ENCODE results near the gene TBK1.
A peak's percentile ranks its signal among the peaks of the same experiment; 100 is the strongest.

The TBK1 gene

DNA sequence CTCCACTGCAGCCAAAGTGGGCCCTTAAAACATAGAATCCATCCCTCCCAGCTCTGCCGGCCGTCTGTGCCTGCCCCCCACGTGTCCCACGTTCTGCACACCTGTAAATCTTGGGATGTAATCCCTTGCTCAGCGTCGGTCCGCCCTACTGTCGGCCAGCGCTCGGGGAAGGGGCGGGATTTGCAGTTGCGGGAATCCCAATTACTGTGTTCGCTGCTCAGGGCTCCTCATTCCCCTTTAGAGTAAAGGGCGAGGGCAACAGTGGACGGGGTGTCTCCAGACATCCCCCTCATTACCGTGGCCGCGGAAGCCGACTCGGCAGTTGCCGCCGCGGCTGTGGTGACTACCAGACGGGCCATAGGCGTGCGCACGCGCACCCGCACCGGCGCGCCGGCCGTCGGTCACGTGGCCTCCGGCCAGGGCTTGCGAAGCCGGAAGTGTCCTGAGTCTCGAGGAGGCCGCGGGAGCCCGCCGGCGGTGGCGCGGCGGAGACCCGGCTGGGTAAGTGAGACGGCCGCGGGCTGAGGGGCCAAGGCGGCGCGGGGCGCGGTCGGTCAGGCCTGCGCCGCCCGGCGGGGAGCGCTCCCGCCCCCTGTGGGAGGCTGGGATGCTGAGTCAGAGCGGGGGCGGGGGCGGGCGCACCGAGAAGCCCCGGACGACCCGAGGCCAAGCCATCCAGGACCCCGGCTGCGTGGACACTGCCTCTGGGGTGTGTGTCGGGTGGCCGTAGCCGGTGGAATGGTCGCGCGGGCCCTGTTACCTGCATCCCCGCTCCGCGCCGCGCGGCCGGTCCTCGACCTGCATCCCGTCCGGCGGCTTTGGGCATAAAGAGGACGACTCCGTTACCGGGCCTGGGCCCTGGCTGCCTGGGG, at the start of gene TBK1:
TSS of gene TBK1 (plus strand) at position 434 of the 872 bp plus-strand sequence. CDS start 3,751 bp downstream, outside the sequence.
- TF ChIP-seq EZH2phosphoT487 (IDR thresholded peaks at IDR 0.05; ENCODE audit: borderline replicate concordance), result no peak
- TF ChIP-seq, protein P1, sequence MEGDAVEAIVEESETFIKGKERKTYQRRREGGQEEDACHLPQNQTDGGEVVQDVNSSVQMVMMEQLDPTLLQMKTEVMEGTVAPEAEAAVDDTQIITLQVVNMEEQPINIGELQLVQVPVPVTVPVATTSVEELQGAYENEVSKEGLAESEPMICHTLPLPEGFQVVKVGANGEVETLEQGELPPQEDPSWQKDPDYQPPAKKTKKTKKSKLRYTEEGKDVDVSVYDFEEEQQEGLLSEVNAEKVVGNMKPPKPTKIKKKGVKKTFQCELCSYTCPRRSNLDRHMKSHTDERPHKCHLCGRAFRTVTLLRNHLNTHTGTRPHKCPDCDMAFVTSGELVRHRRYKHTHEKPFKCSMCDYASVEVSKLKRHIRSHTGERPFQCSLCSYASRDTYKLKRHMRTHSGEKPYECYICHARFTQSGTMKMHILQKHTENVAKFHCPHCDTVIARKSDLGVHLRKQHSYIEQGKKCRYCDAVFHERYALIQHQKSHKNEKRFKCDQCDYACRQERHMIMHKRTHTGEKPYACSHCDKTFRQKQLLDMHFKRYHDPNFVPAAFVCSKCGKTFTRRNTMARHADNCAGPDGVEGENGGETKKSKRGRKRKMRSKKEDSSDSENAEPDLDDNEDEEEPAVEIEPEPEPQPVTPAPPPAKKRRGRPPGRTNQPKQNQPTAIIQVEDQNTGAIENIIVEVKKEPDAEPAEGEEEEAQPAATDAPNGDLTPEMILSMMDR (conservative IDR thresholded peaks at IDR 0.05; ENCODE audit: low read length), result no peak; the same call in 1 of the 2 replicates
- Histone ChIP-seq H3K4me2 (ENCODE audit: low read depth, low read length, poor library complexity, severe bottlenecking) (peak within 1 kb of the TSS; percentile 83), H3K36me3 (ENCODE audit: insufficient read depth, low read length) (peaks cover 13% of the 10 kb centered on the region; the same call in 1 of the 2 replicates), H3K79me2 (ENCODE audit: insufficient read depth, low read length) (peaks cover 55% of the 10 kb centered on the region), H2AFZ (ENCODE audit: low read length) (peak within 1 kb of the TSS; percentile 91), H3K9me3 (ENCODE audit: insufficient read depth, low read depth, low read length) (no peaks in the 10 kb centered on the region), H3K9ac (ENCODE audit: low read depth, low read length, poor library complexity, severe bottlenecking) (peak within 1 kb of the TSS; percentile 83), H3F3A (ENCODE audit: low read depth) (0 out of 2 replicates have a peak, but pooled peaks cover 6% of the 10 kb centered on the region), H3K4me1 (ENCODE audit: insufficient read depth, low read length, poor library complexity, severe bottlenecking) (peaks cover 32% of the 10 kb centered on the region), H3K27me3 (ENCODE audit: insufficient read depth, low read length, poor library complexity, severe bottlenecking) (no peaks in the 10 kb centered on the region), H3K9me2 (replicated peaks; ENCODE audit: low read depth, low read length) (no peaks in the 10 kb centered on the region), H4K20me1 (ENCODE audit: insufficient read depth, low read length, poor library complexity, severe bottlenecking) (peaks cover 24% of the 10 kb centered on the region), H3K4me3 (ENCODE audit: low read length, poor library complexity, severe bottlenecking) (peak within 1 kb of the TSS; percentile 87)

DNA sequence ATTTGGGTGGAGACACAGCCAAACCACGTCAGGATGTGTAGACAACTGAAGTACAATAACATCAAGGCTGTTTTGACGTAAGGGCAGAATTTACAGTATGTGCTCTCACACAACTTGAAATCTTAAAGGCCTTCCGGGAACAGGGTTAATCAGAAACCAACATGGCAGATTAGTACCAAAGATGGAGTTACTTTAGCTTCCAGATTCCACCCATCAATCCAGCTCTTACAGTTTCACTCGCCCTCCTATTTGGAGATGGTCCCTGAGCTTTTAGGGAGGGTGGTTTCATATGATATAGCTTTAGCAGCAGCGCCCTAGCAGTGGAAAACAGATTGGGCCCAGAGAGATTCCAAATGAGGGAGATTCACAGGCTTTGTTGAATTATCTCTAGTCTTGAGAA, 49.7 kb upstream of the TBK1 start:
- no peak overlapping the region for H2AFZ ChIP-seq (ENCODE audit: low read length)
- no peak overlapping the region for H3K4me3 ChIP-seq (ENCODE audit: low read length, poor library complexity, severe bottlenecking)
- no peaks in the 10 kb centered on the region for H3K9me3 ChIP-seq (ENCODE audit: insufficient read depth, low read depth, low read length)

DNA sequence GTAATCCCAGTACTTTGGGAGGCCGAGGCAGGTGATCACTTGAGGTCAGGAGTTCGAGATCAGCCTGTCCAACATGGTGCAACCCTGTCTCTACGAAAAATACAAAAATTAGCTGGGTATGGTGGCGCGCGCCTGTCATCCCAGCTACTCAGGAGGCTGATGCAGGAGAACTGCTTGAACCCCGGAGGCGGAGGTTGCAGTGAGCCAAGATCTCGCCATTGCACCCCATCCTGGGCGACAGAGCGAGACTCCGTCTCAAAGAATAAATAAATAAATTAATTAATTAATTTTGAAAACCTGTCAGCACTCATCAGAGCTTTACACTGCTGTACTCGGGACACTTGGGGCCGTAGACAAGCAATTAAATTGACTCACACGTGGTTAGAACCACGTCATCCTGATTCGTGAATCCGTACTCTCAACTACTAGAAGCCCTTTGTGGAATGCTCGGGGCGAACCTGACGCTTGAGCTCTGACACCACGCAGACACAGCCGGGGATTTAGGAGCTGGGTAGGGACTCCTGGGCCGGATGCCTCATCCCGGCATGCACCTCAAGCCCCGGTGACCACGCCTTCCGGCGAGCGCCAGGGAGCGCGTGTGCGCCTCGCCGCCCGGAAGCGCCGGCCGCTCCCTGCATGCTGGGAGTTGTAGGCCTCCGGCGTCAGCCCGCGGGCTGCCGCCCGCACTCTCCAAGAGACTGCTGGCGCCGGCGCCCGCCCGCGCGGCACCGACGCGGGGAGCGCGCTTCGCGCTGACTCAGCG, 48.0 kb upstream of the TBK1 start, which contains the start of gene XPOT:
TSS of gene XPOT (plus strand) at position 686 of the 763 bp plus-strand sequence. CDS start 5,644 bp downstream, outside the sequence.
- TF ChIP-seq, protein P1 (conservative IDR thresholded peaks at IDR 0.05; ENCODE audit: low read length), result no peak
- TF ChIP-seq EZH2phosphoT487 (IDR thresholded peaks at IDR 0.05; ENCODE audit: borderline replicate concordance), result no peak
- Histone ChIP-seq H3K4me2 (ENCODE audit: low read depth, low read length, poor library complexity, severe bottlenecking) (peak within 1 kb of the TSS; percentile 76), H3K4me3 (ENCODE audit: low read length, poor library complexity, severe bottlenecking) (peak within 1 kb of the TSS; percentile 85), H2AFZ (ENCODE audit: low read length) (peak within 1 kb of the TSS; percentile 93), H4K20me1 (ENCODE audit: insufficient read depth, low read length, poor library complexity, severe bottlenecking) (peaks cover 24% of the 10 kb centered on the region), H3K9me3 (ENCODE audit: insufficient read depth, low read depth, low read length) (no peaks in the 10 kb centered on the region), H3K36me3 (ENCODE audit: insufficient read depth, low read length) (no peaks in the 10 kb centered on the region), H3K9ac (ENCODE audit: low read depth, low read length, poor library complexity, severe bottlenecking) (peak within 1 kb of the TSS; percentile 91), H3F3A (ENCODE audit: low read depth) (no peaks in the 10 kb centered on the region), H3K4me1 (ENCODE audit: insufficient read depth, low read length, poor library complexity, severe bottlenecking) (peaks cover 30% of the 10 kb centered on the region), H3K9me2 (replicated peaks; ENCODE audit: low read depth, low read length) (no peaks in the 10 kb centered on the region), H3K27me3 (ENCODE audit: insufficient read depth, low read length, poor library complexity, severe bottlenecking) (no peaks in the 10 kb centered on the region), H3K79me2 (ENCODE audit: insufficient read depth, low read length) (peaks cover 42% of the 10 kb centered on the region)

More for the DNA sequence above, 49.7 kb upstream of the TBK1 start:
- H3K27me3 ChIP-seq (ENCODE audit: insufficient read depth, low read length, poor library complexity, severe bottlenecking), result no peaks in the 10 kb centered on the region
- no peaks in the 10 kb centered on the region for H3F3A ChIP-seq (ENCODE audit: low read depth)
- no peaks in the 10 kb centered on the region for H3K9me2 ChIP-seq (replicated peaks; ENCODE audit: low read depth, low read length)
- no peak for TF ChIP-seq EZH2phosphoT487 (IDR thresholded peaks at IDR 0.05; ENCODE audit: borderline replicate concordance)
- TF ChIP-seq, protein P1 (conservative IDR thresholded peaks at IDR 0.05; ENCODE audit: low read length), result no peak
- H3K4me2 ChIP-seq (ENCODE audit: low read depth, low read length, poor library complexity, severe bottlenecking), result no peak overlapping the region
- no peaks in the 10 kb centered on the region for H3K36me3 ChIP-seq (ENCODE audit: insufficient read depth, low read length)
- H3K79me2 ChIP-seq (ENCODE audit: insufficient read depth, low read length), result peaks cover 25% of the 10 kb centered on the region
- H3K4me1 ChIP-seq (ENCODE audit: insufficient read depth, low read length, poor library complexity, severe bottlenecking), result peaks cover 19% of the 10 kb centered on the region
- peaks cover 9% of the 10 kb centered on the region for H4K20me1 ChIP-seq (ENCODE audit: insufficient read depth, low read length, poor library complexity, severe bottlenecking)
- no peak overlapping the region for H3K9ac ChIP-seq (ENCODE audit: low read depth, low read length, poor library complexity, severe bottlenecking)
